Measurements from ENCODE around the gene ADAMTS1. TPM values are rescaled to one million over a fixed set of nuclear protein-coding genes. Genes with fewer than 3 reads are reported as not detected.

The ADAMTS1 gene
- total RNA-seq: 19.4 and 20.3 TPM in 2 replicates

GRCh38 chr21:26845066-26845758 is at the start of gene ADAMTS1:
Gene ADAMTS1, minus strand, starts transcription at chr21:26845409. Its CDS starts 455 bp downstream, at chr21:26844954.

Other genes with a start within 250 kb of the ADAMTS1 start
- under 0.01 and 0.05 TPM in 2 replicates for gene ADAMTS5, start 121.7 kb upstream of the ADAMTS1 start, total RNA-seq

All from mammary microvascular endothelial cell (primary cell).